Stimulated activated naive B cell treated with anti-CD40 and anti-IgM and Interleukin-4, amounts not matched to agents 10 μg/mL and 1 μg/mL and 100 μg/mL, for 72 hours (primary cell): Measurements from ENCODE around the gene WDR70.
"Not testable (repeated sequence)": the region's sequence is repeated elsewhere in the genome, so short reads cannot be mapped to it uniquely, and the experiment has no call there.

Source experiments
- ATAC-seq, 2 donors: fragments of 150-1000 bp; cut with Tn5 transposase; replicated peaks; 2 replicates each; pipeline ENCODE4 v1.10.0; 2021; ENCODE audit warnings: moderate library complexity in 1 of 2
- DNase-seq: peaks from one replicate; pipeline ENCODE4 v3.0.0; 2021
- H3K27ac Mint-ChIP-seq: one replicate; pipeline ENCODE4 v1.8.0; 2022; ENCODE audit warnings: mild to moderate bottlenecking, mixed read lengths
- H3K27me3 Mint-ChIP-seq, 2 donors: one replicate each; pipeline ENCODE4 v1.8.0; 2022; ENCODE audit warnings: mixed read lengths in 2 of 2
- H3K36me3 Mint-ChIP-seq, 2 donors: one replicate each; pipeline ENCODE4 v1.8.0; 2022; ENCODE audit warnings: mixed read lengths in 2 of 2, mild to moderate bottlenecking in 1 of 2
- H3K4me1 Mint-ChIP-seq, 2 donors: one replicate each; pipeline ENCODE4 v1.8.0; 2022; ENCODE audit warnings: mixed read lengths in 2 of 2, mild to moderate bottlenecking in 1 of 2
- H3K4me3 Mint-ChIP-seq, 2 donors: one replicate each; pipeline ENCODE4 v1.8.0; 2022; ENCODE audit warnings: mild to moderate bottlenecking in 2 of 2, mixed read lengths in 2 of 2, moderate library complexity in 1 of 2
- H3K9me3 Mint-ChIP-seq, 2 donors: one replicate each; pipeline ENCODE4 v1.8.0; 2022; ENCODE audit warnings: mixed read lengths in 2 of 2, mild to moderate bottlenecking in 1 of 2

Gene WDR70

DNA sequence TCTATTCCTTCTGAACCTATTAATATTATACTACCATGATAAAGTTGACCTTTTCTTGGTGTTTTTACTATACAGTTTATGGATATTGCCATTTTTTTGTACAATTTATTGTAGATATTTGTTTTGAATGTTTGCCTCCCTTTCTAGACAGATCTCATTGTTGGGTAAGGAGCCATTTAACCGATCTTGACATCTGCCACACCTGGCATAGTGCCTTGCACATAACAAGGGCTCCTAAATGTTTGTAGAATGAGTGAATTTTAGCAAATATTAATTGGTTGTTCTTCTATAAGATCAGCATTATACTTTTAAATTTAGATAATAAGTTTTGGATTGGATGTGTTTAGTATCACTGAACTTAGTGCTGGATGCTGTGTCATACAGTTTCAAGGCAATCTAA, 285.4 kb downstream of the WDR70 start:
- Mint-ChIP-seq H3K27ac (no peak overlapping the region), H3K27me3 (no peaks in the 10 kb centered on the region), H3K4me1 (peaks cover 0 to 4% of the 10 kb centered on the region in 2 donors), H3K4me3 (no peak overlapping the region), H3K9me3 (peaks cover 0 to 2% of the 10 kb centered on the region in 2 donors), H3K36me3 (peaks cover 11 to 14% of the 10 kb centered on the region in 2 donors)
- DNase-seq (no peak), ATAC-seq (no peak)

DNA sequence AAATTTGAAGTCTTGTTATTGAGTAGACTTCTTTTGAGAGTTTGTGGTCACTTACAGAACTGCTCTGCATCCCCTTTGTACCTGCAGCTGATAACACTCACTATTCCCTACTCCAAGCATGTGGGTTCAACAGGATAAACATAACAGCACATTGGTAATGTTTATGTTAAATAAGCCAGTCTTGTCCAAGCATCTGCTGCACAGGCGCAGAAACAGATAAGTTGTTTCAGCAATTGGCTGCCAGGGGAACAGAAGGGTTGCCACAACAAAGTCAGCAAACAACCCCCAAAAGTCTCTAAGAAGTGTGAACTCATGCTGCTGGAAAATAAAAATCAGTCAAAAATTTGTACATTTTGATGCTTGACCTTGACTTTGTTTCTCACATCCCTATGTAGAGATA, 286.2 kb downstream of the WDR70 start:
- ATAC-seq, result no peak
- H3K4me1 Mint-ChIP-seq, result peaks cover 0 to 4% of the 10 kb centered on the region in 2 donors
- H3K27me3 Mint-ChIP-seq, result no peaks in the 10 kb centered on the region
- peaks cover 12 to 21% of the 10 kb centered on the region in 2 donors for H3K36me3 Mint-ChIP-seq
- DNase-seq, result no peak
- H3K9me3 Mint-ChIP-seq, result peaks cover 0 to 2% of the 10 kb centered on the region in 2 donors
- H3K4me3 Mint-ChIP-seq, result no peak overlapping the region
- no peak overlapping the region for H3K27ac Mint-ChIP-seq

DNA sequence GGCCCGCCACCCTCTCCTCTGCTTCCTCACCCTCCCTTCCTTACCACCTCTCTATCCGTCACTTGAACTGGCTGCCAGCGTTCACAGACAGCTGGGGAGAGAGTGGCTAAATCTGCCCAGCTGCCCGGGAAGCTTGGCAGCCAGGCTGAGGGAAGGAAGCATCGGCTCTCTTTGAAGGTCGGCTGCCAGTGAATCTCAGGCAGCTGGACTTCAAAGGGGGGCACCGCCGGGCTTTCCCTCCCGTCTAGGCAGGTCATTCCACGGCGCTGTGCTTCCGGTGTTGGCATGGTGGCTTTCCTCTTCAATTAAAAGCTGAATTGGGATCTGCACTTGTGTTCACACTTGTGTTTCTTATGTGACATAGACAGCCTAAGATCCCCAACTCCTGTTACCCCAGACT, 286.8 kb downstream of the WDR70 start:
- H3K36me3 Mint-ChIP-seq, result peaks cover 12 to 21% of the 10 kb centered on the region in 2 donors
- no peak for ATAC-seq
- peaks cover 0 to 4% of the 10 kb centered on the region in 2 donors for H3K4me1 Mint-ChIP-seq
- H3K4me3 Mint-ChIP-seq, result no peak overlapping the region
- H3K9me3 Mint-ChIP-seq, result peaks cover 0 to 2% of the 10 kb centered on the region in 2 donors
- H3K27ac Mint-ChIP-seq, result no peak overlapping the region
- no peaks in the 10 kb centered on the region for H3K27me3 Mint-ChIP-seq
- no peak for DNase-seq

DNA sequence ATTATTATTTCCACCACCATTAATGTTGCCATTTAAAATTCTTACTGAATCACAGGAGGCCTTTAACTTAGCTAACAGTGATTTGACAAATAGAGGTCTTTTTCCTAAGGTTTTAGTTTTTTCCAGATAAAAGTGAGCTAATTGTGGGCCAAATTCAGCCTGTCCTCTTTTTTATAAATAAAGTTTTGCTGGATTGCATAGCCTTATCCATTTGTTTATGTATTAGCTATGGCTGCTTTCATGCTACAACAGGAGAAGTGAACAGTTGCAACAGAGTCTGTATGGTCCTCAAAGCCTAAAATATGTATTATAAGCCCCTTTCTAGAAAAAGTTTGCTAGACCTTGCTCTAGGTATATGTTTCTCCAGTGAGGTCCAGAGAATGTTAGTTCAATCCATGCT, 288.3 kb downstream of the WDR70 start:
- peaks cover 0 to 2% of the 10 kb centered on the region in 2 donors for H3K9me3 Mint-ChIP-seq
- H3K4me1 Mint-ChIP-seq, result peaks cover 9 to 11% of the 10 kb centered on the region in 2 donors
- no peak overlapping the region for H3K27ac Mint-ChIP-seq
- no peak for DNase-seq
- H3K27me3 Mint-ChIP-seq, result no peaks in the 10 kb centered on the region
- ATAC-seq, result no peak
- no peak overlapping the region for H3K4me3 Mint-ChIP-seq
- H3K36me3 Mint-ChIP-seq, result peaks cover 12 to 21% of the 10 kb centered on the region in 2 donors

DNA sequence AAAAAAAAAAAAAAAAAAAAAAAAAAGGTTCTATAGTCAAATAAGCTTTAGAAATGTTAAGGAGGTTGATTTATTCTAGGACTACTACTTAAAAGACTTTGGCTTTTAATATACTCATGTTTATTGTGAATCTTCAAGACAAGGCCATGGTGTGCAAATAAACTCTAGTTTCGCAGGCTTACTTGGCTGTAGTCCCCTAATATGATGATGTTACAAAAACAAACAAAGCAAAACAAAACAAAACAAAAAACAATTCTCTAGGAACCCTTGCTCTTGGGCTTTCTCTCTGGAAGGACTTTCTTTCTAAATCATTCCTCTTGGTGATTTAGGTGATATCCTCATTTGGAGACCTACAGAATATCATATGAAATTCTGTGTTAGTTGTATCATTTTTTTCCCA, 288.7 kb downstream of the WDR70 start:
- Mint-ChIP-seq H3K9me3 (peaks cover 0 to 2% of the 10 kb centered on the region in 2 donors), H3K27ac (no peak overlapping the region), H3K36me3 (peaks cover 12 to 21% of the 10 kb centered on the region in 2 donors), H3K4me3 (no peak overlapping the region), H3K4me1 (peaks cover 13 to 15% of the 10 kb centered on the region in 2 donors), H3K27me3 (no peaks in the 10 kb centered on the region)
- DNase-seq (no peak), ATAC-seq (no peak)

DNA sequence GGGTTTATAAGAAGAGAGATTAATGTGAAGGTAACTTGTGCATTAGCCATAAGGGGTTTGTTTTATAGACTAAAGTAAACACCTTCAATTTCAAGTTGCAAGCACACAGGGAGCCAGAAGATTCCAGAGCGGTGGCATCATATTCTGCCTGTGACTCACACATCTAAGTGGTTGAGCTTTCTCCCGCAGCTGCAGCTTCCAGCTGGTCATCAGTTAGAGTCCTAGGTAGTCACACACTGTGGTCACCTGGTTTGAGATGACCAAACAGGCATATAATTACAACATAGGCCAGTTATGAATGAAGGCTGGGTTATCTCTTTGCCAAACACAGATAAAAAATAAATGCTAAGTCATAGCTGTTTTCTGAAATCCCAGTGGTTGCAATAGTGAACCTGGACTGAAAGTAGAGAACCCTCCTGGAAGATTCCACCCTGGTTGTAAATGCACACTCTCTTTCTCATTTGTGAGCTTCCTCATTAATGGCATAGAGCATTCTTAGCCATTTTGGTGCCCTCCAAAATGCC, 289.5 kb downstream of the WDR70 start:
- H3K27ac Mint-ChIP-seq, result no peak overlapping the region
- H3K4me3 Mint-ChIP-seq, result no peak overlapping the region
- peaks cover 15 to 17% of the 10 kb centered on the region in 2 donors for H3K4me1 Mint-ChIP-seq
- H3K9me3 Mint-ChIP-seq, result peaks cover 0 to 2% of the 10 kb centered on the region in 2 donors
- DNase-seq, result no peak
- peaks cover 10 to 23% of the 10 kb centered on the region in 2 donors for H3K36me3 Mint-ChIP-seq
- no peak for ATAC-seq
- no peaks in the 10 kb centered on the region for H3K27me3 Mint-ChIP-seq

DNA sequence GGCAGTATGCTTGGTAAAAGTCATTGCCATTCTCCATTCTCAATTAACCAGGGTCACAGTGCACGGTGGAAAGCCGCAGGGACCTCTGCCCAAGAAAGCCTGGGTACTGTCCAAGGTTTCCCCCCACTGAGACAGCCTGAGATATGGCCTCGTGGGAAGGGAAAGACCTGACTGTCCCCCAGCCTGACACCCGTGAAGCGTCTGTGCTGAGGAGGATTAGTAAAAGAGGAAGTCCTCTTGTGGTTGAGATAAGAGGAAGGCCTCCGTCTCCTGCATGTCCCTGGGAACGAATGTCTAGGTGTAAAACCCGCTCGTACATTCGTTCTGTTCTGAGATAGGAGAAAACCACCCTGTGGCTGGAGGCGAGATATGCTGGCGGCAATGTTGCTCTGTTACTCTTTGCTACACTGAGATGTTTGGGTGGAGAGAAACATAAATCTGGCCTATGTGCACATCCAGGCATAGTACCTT, 293.0 kb downstream of the WDR70 start:
- Mint-ChIP-seq H3K4me1 (peaks cover 17 to 18% of the 10 kb centered on the region in 2 donors), H3K36me3 (peaks cover 18 to 26% of the 10 kb centered on the region in 2 donors)
- not testable (repeated sequence) for H3K27me3 Mint-ChIP-seq, H3K9me3 Mint-ChIP-seq, H3K4me3 Mint-ChIP-seq, H3K27ac Mint-ChIP-seq
- ATAC-seq (peak; percentile 70 to 73), DNase-seq (peak; percentile 36)

DNA sequence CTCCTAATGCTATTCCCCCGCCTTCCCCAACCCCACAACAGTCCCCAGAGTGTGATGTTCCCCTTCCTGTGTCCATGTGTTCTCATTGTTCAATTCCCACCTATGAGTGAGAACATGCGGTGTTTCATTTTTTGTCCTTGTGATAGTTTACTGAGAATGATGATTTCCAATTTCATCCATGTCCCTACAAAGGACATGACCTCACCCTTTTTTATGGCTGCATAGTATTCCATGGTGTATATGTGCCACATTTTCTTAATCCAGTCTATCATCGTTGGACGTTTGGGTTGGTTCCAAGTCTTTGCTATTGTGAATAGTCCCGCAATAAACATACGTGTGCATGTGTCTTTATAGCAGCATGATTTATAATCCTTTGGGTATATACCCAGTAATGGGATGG, 295.2 kb downstream of the WDR70 start:
- not testable (repeated sequence) for ATAC-seq, H3K9me3 Mint-ChIP-seq
- peaks cover 20 to 34% of the 10 kb centered on the region in 2 donors for H3K36me3 Mint-ChIP-seq

DNA sequence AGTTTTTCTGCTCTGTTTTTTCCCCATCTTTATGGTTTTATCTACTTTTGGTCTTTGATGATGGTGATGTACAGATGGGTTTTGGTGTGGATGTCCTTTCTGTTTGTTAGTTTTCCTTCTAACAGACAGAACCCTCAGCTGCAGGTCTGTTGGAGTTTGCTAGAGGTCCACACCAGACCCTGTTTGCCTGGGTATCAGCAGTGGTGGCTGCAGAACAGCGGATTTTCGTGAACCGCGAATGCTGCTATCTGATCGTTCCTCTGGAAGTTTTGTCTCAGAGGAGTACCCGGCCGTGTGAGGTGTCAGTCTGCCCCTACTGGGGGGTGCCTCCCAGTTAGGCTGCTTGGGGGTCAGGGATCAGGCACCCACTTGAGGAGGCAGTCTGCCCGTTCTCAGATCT, 300.2 kb downstream of the WDR70 start:
- not testable (repeated sequence) for H3K4me3 Mint-ChIP-seq, ATAC-seq, H3K27me3 Mint-ChIP-seq, DNase-seq, H3K27ac Mint-ChIP-seq
- Mint-ChIP-seq H3K36me3 (peaks cover 40 to 63% of the 10 kb centered on the region in 2 donors), H3K4me1 (peaks cover 5 to 12% of the 10 kb centered on the region in 2 donors), H3K9me3 (peaks cover 17 to 20% of the 10 kb centered on the region in 2 donors)

More for the DNA sequence above, 295.2 kb downstream of the WDR70 start:
- peaks cover 17 to 18% of the 10 kb centered on the region in 2 donors for H3K4me1 Mint-ChIP-seq
- H3K27ac Mint-ChIP-seq, DNase-seq, H3K4me3 Mint-ChIP-seq, H3K27me3 Mint-ChIP-seq: not testable (repeated sequence)

DNA sequence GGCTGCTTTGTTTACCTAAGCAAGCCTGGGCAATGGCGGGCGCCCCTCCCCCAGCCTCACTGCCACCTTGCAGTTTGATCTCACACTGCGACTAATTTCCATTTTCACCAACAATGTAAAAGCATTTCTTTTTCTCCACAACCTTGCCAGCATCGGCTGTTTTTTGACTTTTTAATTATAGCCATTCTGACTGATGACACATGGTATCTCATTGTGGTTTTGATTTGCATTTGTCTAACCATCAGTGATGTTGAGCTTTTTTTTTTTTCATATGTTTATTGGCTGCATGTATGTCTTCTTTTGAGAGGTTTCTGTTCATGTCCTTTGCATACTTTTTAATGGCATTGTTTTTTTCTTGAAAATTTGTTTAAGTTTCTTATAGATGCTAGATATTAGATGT, 300.8 kb downstream of the WDR70 start:
- Mint-ChIP-seq H3K36me3 (peaks cover 44 to 68% of the 10 kb centered on the region in 2 donors), H3K9me3 (peaks cover 17 to 20% of the 10 kb centered on the region in 2 donors), H3K4me1 (peaks cover 5 to 12% of the 10 kb centered on the region in 2 donors)
- DNase-seq, H3K27me3 Mint-ChIP-seq, H3K27ac Mint-ChIP-seq, H3K4me3 Mint-ChIP-seq, ATAC-seq: not testable (repeated sequence)

DNA sequence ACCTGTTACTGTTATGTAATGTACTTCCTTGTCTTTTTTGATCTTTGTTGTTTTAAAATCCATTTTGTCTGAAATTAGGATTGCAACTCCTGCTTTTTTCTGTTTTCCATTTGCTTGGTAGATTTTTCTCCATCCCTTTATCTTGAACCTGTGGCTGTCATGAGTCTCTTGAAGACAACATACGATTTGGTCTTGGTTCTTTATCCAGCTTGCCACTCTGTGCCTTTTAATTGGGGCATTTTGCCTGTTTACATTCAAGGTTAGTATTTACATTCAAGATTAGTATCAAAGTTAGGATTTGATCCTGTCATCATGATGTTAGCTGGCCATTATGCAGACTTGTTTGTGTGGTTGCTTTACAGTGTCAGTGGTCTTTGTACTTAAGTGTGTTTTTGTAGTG, 304.0 kb downstream of the WDR70 start:
- Mint-ChIP-seq H3K27ac (no peak overlapping the region), H3K36me3 (peaks cover 44 to 61% of the 10 kb centered on the region in 2 donors), H3K4me3 (no peak overlapping the region), H3K4me1 (peaks cover 5 to 12% of the 10 kb centered on the region in 2 donors), H3K9me3 (peaks cover 12 to 20% of the 10 kb centered on the region in 2 donors), H3K27me3 (no peaks in the 10 kb centered on the region)
- DNase-seq, result no peak
- ATAC-seq, result no peak

DNA sequence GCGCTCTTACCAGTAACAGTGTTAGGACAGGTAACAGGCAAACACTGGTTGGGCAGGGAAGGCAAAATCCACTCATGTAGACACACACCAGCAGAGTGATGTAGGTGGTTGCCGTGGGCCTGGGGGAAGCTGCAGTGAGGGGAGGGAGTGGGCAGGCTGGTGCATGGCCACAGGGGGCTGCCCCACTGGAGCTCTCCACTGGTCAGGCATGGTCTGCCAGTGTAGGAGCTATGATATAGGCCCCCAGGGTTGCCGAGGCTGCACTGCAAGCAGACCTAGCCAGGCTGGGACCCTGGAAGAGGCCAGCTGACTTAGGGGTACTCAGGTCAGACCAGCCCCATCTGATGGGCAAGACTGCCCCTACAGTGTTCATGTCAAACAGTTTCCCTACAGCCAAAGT, 306.1 kb downstream of the WDR70 start:
- Mint-ChIP-seq H3K36me3 (peaks cover 49 to 63% of the 10 kb centered on the region in 2 donors), H3K27me3 (no peaks in the 10 kb centered on the region), H3K4me3 (no peak overlapping the region)

DNA sequence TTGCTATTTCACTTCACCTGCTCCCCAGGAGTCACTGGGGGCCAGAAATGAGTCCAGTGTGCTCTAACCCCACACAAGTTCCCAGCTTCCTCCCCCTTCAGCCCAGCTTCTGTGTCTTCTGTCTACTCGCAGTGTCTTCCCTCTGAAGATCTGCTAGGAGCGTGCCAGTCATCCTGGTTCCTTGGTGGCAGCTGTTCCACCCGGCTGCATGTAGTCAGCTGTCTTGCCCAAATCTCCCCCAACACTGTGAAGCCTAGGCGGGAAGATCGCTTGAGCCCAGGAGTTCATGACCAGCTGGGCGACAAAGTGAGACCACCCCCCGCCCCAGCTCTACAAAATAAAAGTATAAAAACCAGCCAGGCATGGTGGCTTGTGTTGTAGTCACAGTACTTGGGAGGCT, 306.7 kb downstream of the WDR70 start:
- no peak overlapping the region for H3K27ac Mint-ChIP-seq
- ATAC-seq (no peak), DNase-seq (no peak)
- H3K4me1 Mint-ChIP-seq, result peaks cover 0 to 6% of the 10 kb centered on the region in 2 donors
- peaks cover 48 to 62% of the 10 kb centered on the region in 2 donors for H3K36me3 Mint-ChIP-seq
- H3K27me3 Mint-ChIP-seq, result no peaks in the 10 kb centered on the region
- peaks cover 12 to 25% of the 10 kb centered on the region in 2 donors for H3K9me3 Mint-ChIP-seq
- H3K4me3 Mint-ChIP-seq, result no peak overlapping the region

More for the DNA sequence above, 306.1 kb downstream of the WDR70 start:
- H3K9me3 Mint-ChIP-seq, result peaks cover 12 to 25% of the 10 kb centered on the region in 2 donors
- DNase-seq (no peak), ATAC-seq (no peak)
- no peak overlapping the region for H3K27ac Mint-ChIP-seq
- H3K4me1 Mint-ChIP-seq, result peaks cover 0 to 8% of the 10 kb centered on the region in 2 donors

DNA sequence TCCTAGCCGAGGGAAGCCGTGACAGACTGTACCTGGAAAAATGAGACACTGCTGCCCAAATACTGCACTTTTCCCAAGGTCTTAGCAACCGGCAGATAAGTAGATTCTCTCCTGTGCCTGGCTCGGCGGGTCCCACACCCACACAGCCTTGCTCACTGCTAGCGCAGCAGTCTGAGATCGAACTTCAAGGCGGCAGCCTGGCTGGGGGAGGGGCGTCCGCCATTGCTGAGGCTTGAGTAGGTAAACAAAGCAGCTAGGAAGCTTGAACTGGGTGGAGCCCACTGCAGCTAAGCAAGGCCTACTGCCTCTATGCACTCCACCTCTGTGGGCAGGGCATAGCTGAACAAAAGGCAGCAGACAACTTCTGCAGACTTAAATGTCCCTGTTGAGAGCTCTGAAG, 309.8 kb downstream of the WDR70 start:
- not testable (repeated sequence) for H3K27ac Mint-ChIP-seq, DNase-seq, H3K4me1 Mint-ChIP-seq, ATAC-seq, H3K27me3 Mint-ChIP-seq, H3K4me3 Mint-ChIP-seq
- Mint-ChIP-seq H3K36me3 (peaks cover 36 to 56% of the 10 kb centered on the region in 2 donors), H3K9me3 (peaks cover 10 to 21% of the 10 kb centered on the region in 2 donors)

DNA sequence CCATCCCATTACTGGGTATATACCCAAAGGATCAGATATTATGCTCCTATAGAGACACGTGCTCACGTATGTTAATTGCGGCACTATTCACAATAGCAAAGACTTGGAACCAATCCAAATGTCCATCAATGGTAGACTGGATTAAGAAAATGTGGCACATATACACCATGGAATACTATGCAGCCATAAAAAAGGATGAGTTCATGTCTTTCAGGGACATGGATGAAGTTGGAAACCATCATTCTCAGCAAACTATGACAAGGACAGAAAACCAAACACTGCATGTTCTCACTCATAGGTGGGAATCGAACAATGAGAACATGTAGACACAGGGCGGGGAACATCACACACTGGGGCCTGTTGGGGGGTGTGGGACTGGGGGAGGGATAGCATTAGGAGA, 315.2 kb downstream of the WDR70 start:
- Mint-ChIP-seq H3K36me3 (peaks cover 15 to 51% of the 10 kb centered on the region in 2 donors), H3K9me3 (peaks cover 14 to 26% of the 10 kb centered on the region in 2 donors)
- DNase-seq, H3K4me3 Mint-ChIP-seq, H3K27me3 Mint-ChIP-seq, H3K4me1 Mint-ChIP-seq, ATAC-seq, H3K27ac Mint-ChIP-seq: not testable (repeated sequence)
